Spleen (tissue), 7 donors: ENCODE results near the gene PRKCA.

Source experiments
- CTCF ChIP-seq, 11 experiments: fragments of 200-600 bp in 7 of 11; fragments of 450-650 bp in 4 of 11; sonication (generic) in 4 of 11; IDR thresholded peaks in 8 of 11; conservative IDR thresholded peaks in 3 of 11; 1 replicate in 7 of 11; 2 replicates in 4 of 11; pipeline versions ENCODE4 v1.4.0 to v1.8.0; 2016 to 2021; ENCODE audit warnings: antibody characterized with exemption in 11 of 11, inconsistent platforms in 4 of 11, mild to moderate bottlenecking in 1 of 11
- POLR2A ChIP-seq, 3 donors: fragments of 450-650 bp; IDR thresholded peaks; one replicate each; pipeline ENCODE4 v1.5.1; 2017; ENCODE audit warnings: antibody characterized with exemption in 3 of 3, mild to moderate bottlenecking in 1 of 3
- POLR2AphosphoS5 ChIP-seq, 3 donors: sonication (generic); formaldehyde crosslinking; IDR thresholded peaks; one replicate each; pipeline ENCODE4 v1.5.1; 2017; ENCODE audit warnings: antibody characterized with exemption in 3 of 3
- donor health status: DM: no; HTN: no; CAD: no; lungs with moderate emphysema.
- donor health status: DM: no; HTN: no; CAD: no.
- donor health status: DM: no; HTN: no; CAD: no.

GRCh38 chr17:66814570-66814969, 512.2 kb downstream of the PRKCA start:
- TF ChIP-seq CTCF (IDR thresholded peaks at IDR 0.05 in 8 of 11, conservative IDR thresholded peaks at IDR 0.05 in 3 of 11): no peak
- TF ChIP-seq POLR2A (IDR thresholded peaks at IDR 0.05): no peak
- no peak for TF ChIP-seq POLR2AphosphoS5 (IDR thresholded peaks at IDR 0.05)
